CD4-positive, alpha-beta memory T cell (primary cell): ENCODE data around the gene ETV6. TPM values are rescaled to one million over a fixed set of nuclear protein-coding genes. Genes with fewer than 3 reads are reported as not detected.
A peak's percentile ranks its signal among the peaks of the same experiment; 100 is the strongest.

Experiments used
- CTCF ChIA-PET: fragments of 350-600 bp; sonication (Branson Sonifier 250); formaldehyde crosslinking; loops from one replicate; lab custom pipeline; 2021; ENCODE audit warnings: inconsistent platforms; ENCODE audit not compliant: partially characterized antibody; lab: Charles Lee
- POLR2A ChIA-PET: fragments of 350-600 bp; sonication (Branson Sonifier 250); formaldehyde crosslinking; loops from one replicate; lab custom pipeline; 2021; ENCODE audit not compliant: partially characterized antibody; lab: Charles Lee
- DNase-seq, 5 donors: peaks; one replicate each; pipeline versions ENCODE4 v3.0.0 to v3.0.0-alpha.2; 2020 to 2022; ENCODE audit warnings: mixed read lengths in 1 of 5
- H3K27ac ChIP-seq: one replicate; pipeline ENCODE4 v1.7.0; 2013; ENCODE audit warnings: low read depth, low read length
- H3K27me3 ChIP-seq: 2 replicates; pipeline ENCODE4 v1.7.0; 2013; ENCODE audit warnings: mild to moderate bottlenecking, low read length, moderate library complexity; ENCODE audit not compliant: insufficient read depth
- H3K36me3 ChIP-seq: 2 replicates; pipeline ENCODE4 v1.7.0; 2013; ENCODE audit warnings: mild to moderate bottlenecking, low read length, moderate library complexity; ENCODE audit not compliant: insufficient read depth
- H3K4me1 ChIP-seq: 2 replicates; pipeline ENCODE4 v1.7.0; 2013; ENCODE audit warnings: mild to moderate bottlenecking, low read length, moderate library complexity; ENCODE audit not compliant: insufficient read depth
- H3K4me3 ChIP-seq, 2 donors: one replicate each; pipeline ENCODE4 v1.7.0; 2013; ENCODE audit warnings: low read length in 2 of 2, mild to moderate bottlenecking in 1 of 2
- H3K9me3 ChIP-seq, 2 donors: one replicate each; pipeline ENCODE4 v1.7.0; 2013; ENCODE audit warnings: low read length in 2 of 2, control low read depth in 1 of 2; ENCODE audit not compliant: control insufficient read depth in 1 of 2
- H3K27ac Mint-ChIP-seq, 7 donors: one replicate each; pipeline ENCODE4 v1.8.0; 2020 to 2021; ENCODE audit warnings: mixed read lengths in 7 of 7, mild to moderate bottlenecking in 6 of 7, inconsistent platforms in 3 of 7, moderate library complexity in 3 of 7
- H3K27me3 Mint-ChIP-seq, 2 donors: one replicate each; pipeline ENCODE4 v1.8.0; 2020 to 2021; ENCODE audit warnings: mixed read lengths in 2 of 2
- H3K36me3 Mint-ChIP-seq, 2 donors: one replicate each; pipeline ENCODE4 v1.8.0; 2020 to 2021; ENCODE audit warnings: mixed read lengths in 2 of 2, inconsistent platforms in 1 of 2, mild to moderate bottlenecking in 1 of 2
- H3K4me1 Mint-ChIP-seq, 4 donors: one replicate each; pipeline ENCODE4 v1.8.0; 2020 to 2021; ENCODE audit warnings: mixed read lengths in 4 of 4, mild to moderate bottlenecking in 1 of 4
- H3K4me3 Mint-ChIP-seq, 8 donors: one replicate each; pipeline ENCODE4 v1.8.0; 2020 to 2021; ENCODE audit warnings: mixed read lengths in 8 of 8, mild to moderate bottlenecking in 7 of 8, moderate library complexity in 6 of 8, inconsistent platforms in 3 of 8
- H3K9me3 Mint-ChIP-seq, 8 donors: one replicate each; pipeline ENCODE4 v1.8.0; 2020 to 2021; ENCODE audit warnings: mixed read lengths in 8 of 8, mild to moderate bottlenecking in 5 of 8, inconsistent platforms in 3 of 8, moderate library complexity in 1 of 8
- intact Hi-C: fragments of 100-400 bp; cut with micrococcal nuclease; formaldehyde crosslinking; loops from one replicate; pipeline ENCODE4 v1.15.1; 2023
- polyA plus RNA-seq, 2 donors: library from polyadenylated mRNA; unstranded; fragments of 300-500 nt; fragmentation: Illumina TruSeq; gene quantifications; one replicate each; pipeline ENCODE4 v1.2.3, GENCODE V29; 2021
- total RNA-seq, 2 experiments: library from RNA; stranded (reverse); gene quantifications; one replicate each; pipeline ENCODE4 v1.2.3, GENCODE V29; 2021

The ETV6 gene
- total and polyA plus RNA-seq, 4 experiments from 2014 or later = 3.3 to 43.9 (median 25.7) TPM

DNA sequence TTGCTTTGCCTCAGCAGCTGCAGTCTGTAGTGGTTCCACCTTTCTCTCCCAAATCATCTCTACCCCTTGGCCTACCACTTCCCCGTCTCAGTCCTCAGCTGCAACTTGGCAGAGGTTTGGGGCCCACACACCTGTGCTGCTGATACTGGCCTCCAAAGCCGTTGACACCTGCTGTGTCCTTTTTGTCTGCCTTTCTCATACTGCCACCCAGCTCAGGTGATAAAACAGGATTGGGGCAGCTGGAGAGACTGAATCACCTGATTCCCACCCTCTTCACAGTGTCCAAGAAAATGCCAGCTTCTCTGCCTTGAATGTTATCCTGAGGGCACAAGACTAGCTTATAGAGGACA, 103.7 kb downstream of the ETV6 start:
- Histone ChIP-seq H3K27me3 (no peaks in the 10 kb centered on the region), H3K36me3 (peaks cover 6% of the 10 kb centered on the region), H3K4me3 (no peak overlapping the region), H3K27ac (no peak overlapping the region), H3K9me3 (no peaks in the 10 kb centered on the region), H3K4me1 (peaks cover 6% of the 10 kb centered on the region)
- intact Hi-C loops = no loop called here
- H3K4me1 Mint-ChIP-seq = peaks cover 6 to 21% (median 11%) of the 10 kb centered on the region in 4 donors
- H3K27me3 Mint-ChIP-seq = no peaks in the 10 kb centered on the region
- H3K36me3 Mint-ChIP-seq = peaks cover 48 to 52% of the 10 kb centered on the region in 2 donors
- H3K27ac Mint-ChIP-seq = peak overlapping the region in 2 of 7 donors; percentile 12 to 65
- H3K9me3 Mint-ChIP-seq = no peaks in the 10 kb centered on the region
- H3K4me3 Mint-ChIP-seq = no peak overlapping the region
- CTCF ChIA-PET = interaction anchor here (1.1 kb wide), 1 partner anchor 9 kb away, joined by 3 read pairs; no protein-coding TSS in a partner anchor
- POLR2A ChIA-PET = no interaction called here
- no peak for DNase-seq

DNA sequence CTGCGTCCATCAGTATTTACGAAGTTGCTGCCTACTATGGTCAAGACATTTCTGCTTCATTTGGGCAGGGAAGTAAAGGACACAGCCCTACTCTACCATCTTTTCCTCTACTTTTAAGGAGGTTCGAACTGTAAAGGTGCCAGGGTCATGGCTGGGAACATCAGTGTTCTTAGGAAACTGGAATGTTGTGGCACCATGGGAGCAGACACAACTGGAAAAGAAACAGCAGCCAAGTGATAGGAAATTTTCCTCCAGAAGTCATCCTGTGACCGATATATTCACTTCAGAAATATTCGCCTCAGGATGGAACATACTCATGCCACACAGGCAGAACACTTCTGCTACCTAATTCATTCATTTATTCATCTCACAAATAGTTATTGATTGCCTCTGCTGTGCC, 104.4 kb downstream of the ETV6 start:
- H3K27me3 ChIP-seq = no peaks in the 10 kb centered on the region
- H3K36me3 Mint-ChIP-seq = peaks cover 51 to 56% of the 10 kb centered on the region in 2 donors
- peaks cover 6% of the 10 kb centered on the region for H3K4me1 ChIP-seq
- no peak for DNase-seq
- intact Hi-C loops = no loop called here
- H3K9me3 ChIP-seq = no peaks in the 10 kb centered on the region
- H3K4me3 ChIP-seq = no peak overlapping the region
- no peak overlapping the region for H3K4me3 Mint-ChIP-seq
- POLR2A ChIA-PET = no interaction called here
- no peak overlapping the region for H3K27ac ChIP-seq
- H3K27me3 Mint-ChIP-seq = no peaks in the 10 kb centered on the region
- H3K36me3 ChIP-seq = peaks cover 6% of the 10 kb centered on the region
- H3K4me1 Mint-ChIP-seq = peaks cover 13 to 27% (median 14%) of the 10 kb centered on the region in 4 donors
- H3K9me3 Mint-ChIP-seq = no peaks in the 10 kb centered on the region
- H3K27ac Mint-ChIP-seq = peak overlapping the region in 1 of 7 donors; percentile 29
- CTCF ChIA-PET = interaction anchor here (1.1 to 1.5 kb wide), 2 partner anchors 8 to 279 kb away, joined by 3 read pairs; no protein-coding TSS in a partner anchor

DNA sequence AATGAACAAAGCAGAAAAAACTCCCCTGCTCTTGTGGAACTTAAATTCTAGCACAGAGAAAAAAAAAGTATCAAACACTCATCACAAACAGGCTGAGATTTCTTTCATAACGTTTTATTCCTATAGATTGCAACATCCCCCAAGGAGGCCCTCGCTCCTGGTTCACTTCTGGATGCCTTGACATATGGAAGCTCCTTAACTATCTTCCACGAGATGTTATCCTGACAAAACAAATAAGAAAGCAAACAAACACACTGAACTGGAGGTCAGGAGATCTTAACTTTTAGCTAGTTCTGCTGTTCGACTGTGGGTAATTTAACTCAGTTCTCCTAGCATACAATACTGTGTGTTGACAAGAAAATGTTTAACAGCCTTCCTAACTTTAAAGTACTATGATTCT, 104.8 kb downstream of the ETV6 start:
- no peak overlapping the region for H3K4me3 ChIP-seq
- Mint-ChIP-seq H3K36me3 (peaks cover 51 to 56% of the 10 kb centered on the region in 2 donors), H3K27ac (peak overlapping the region in 1 of 7 donors; percentile 13), H3K9me3 (no peaks in the 10 kb centered on the region), H3K4me3 (no peak overlapping the region), H3K4me1 (peaks cover 13 to 26% (median 14%) of the 10 kb centered on the region in 4 donors), H3K27me3 (no peaks in the 10 kb centered on the region)
- H3K9me3 ChIP-seq = no peaks in the 10 kb centered on the region
- ChIA-PET CTCF (interaction anchor here (1.1 to 1.5 kb wide), 2 partner anchors 8 to 279 kb away, joined by 3 read pairs; no protein-coding TSS in a partner anchor), POLR2A (no interaction called here)
- H3K27me3 ChIP-seq = no peaks in the 10 kb centered on the region
- no peak for DNase-seq
- intact Hi-C loops = no loop called here
- H3K4me1 ChIP-seq = peaks cover 6% of the 10 kb centered on the region
- H3K27ac ChIP-seq = no peak overlapping the region
- H3K36me3 ChIP-seq = peaks cover 6% of the 10 kb centered on the region

DNA sequence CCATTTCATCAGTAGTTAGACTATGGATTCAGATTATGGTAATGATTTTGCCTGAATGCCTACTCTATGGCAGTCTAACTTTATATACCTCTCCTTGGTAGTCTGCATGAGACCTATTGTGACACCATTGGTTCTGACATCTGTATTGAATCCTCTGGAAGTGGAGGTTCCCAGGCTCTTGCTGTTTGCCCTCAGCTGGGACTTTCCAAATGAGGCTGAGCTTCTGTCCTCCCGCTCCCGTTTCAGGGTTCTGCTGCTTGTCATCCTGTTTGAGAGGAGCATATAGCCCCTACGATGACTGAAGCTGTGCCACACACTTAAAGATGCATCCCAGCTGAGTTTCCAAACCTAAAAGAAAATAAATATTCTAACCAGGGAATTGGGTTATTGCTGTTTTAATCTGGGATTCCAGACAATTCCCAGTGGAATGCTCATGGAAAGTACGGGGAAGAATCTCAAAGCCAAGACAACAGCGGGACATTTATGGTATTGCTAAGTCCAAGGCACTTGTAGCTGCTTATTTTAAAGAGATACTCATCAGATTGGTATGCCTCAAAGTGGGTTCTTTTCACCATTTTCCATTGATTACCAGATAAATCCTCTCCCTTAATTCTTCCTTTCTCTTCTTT, 105.9 kb downstream of the ETV6 start:
- Mint-ChIP-seq H3K27ac (peak overlapping the region in 3 of 7 donors; percentile 31 to 55 (median 52)), H3K27me3 (no peaks in the 10 kb centered on the region), H3K36me3 (peaks cover 48 to 59% of the 10 kb centered on the region in 2 donors), H3K4me1 (peaks cover 15 to 26% (median 17%) of the 10 kb centered on the region in 4 donors), H3K4me3 (no peak overlapping the region), H3K9me3 (no peaks in the 10 kb centered on the region)
- peaks cover 6% of the 10 kb centered on the region for H3K4me1 ChIP-seq
- ChIA-PET CTCF (interaction anchor here (1.5 kb wide), 1 partner anchor 278 kb away, joined by 3 read pairs; no protein-coding TSS in a partner anchor), POLR2A (interaction anchor here (1.6 kb wide), 1 partner anchor 11 kb away, joined by 3 read pairs; no protein-coding TSS in a partner anchor)
- H3K9me3 ChIP-seq = no peaks in the 10 kb centered on the region
- no peak overlapping the region for H3K27ac ChIP-seq
- H3K36me3 ChIP-seq = peaks cover 6% of the 10 kb centered on the region
- H3K27me3 ChIP-seq = no peaks in the 10 kb centered on the region
- H3K4me3 ChIP-seq = no peak overlapping the region
- no peak for DNase-seq
- intact Hi-C loops = no loop called here

DNA sequence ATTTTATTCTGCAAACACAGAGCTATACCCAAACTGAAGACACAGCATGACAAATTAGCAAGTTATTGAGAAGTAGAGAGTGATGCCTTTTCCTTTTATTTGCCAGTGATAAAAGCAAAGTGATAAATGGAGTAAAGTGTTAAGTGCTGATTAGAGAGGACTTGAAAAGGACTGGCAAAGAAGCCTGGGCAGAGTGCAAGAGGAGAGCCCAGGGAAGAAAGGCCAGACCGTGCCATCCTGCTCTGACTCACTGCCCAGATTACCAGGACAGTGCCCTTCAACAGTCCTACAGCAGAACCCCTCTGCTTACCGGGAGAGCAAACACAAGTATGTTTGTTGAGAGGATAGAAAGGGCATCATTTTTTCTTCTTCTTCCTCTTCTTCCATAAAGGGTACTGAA, 106.5 kb downstream of the ETV6 start:
- H3K4me3 Mint-ChIP-seq = no peak overlapping the region
- peak overlapping the region in 1 of 7 donors; percentile 31 for H3K27ac Mint-ChIP-seq
- peaks cover 16 to 27% (median 18%) of the 10 kb centered on the region in 4 donors for H3K4me1 Mint-ChIP-seq
- no peaks in the 10 kb centered on the region for H3K9me3 Mint-ChIP-seq
- Histone ChIP-seq H3K36me3 (peaks cover 6% of the 10 kb centered on the region), H3K27ac (no peak overlapping the region), H3K9me3 (no peaks in the 10 kb centered on the region), H3K4me1 (peaks cover 6% of the 10 kb centered on the region), H3K4me3 (no peak overlapping the region), H3K27me3 (no peaks in the 10 kb centered on the region)
- intact Hi-C loops = no loop called here
- CTCF ChIA-PET = no interaction called here
- H3K27me3 Mint-ChIP-seq = no peaks in the 10 kb centered on the region
- peaks cover 48 to 59% of the 10 kb centered on the region in 2 donors for H3K36me3 Mint-ChIP-seq
- POLR2A ChIA-PET = interaction anchor here (1.6 kb wide), 1 partner anchor 11 kb away, joined by 3 read pairs; no protein-coding TSS in a partner anchor
- no peak for DNase-seq

DNA sequence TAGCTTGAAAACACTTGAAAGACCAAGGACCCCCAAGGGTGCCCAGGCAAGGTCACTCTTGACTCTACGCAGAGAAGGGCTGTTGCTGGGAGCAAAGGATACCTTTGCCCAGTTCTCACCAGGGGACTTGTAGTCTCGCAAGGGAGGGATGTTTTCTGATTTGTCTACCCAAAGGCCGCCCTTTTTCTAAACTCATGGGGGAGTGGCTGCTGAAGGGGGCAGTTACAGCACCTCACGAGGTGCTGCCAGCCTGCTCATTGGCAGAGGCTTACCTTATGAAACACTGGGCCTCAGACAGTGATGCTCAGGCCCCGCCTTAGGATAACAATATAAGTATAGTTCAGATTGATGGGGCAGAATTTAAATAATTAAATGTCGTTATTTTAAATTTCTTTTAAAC, 107.0 kb downstream of the ETV6 start:
- CTCF ChIA-PET = no interaction called here
- intact Hi-C loops = no loop called here
- Mint-ChIP-seq H3K36me3 (peaks cover 45 to 59% of the 10 kb centered on the region in 2 donors), H3K9me3 (no peaks in the 10 kb centered on the region), H3K4me3 (no peak overlapping the region), H3K4me1 (peaks cover 15 to 28% (median 23%) of the 10 kb centered on the region in 4 donors), H3K27ac (no peak overlapping the region), H3K27me3 (no peaks in the 10 kb centered on the region)
- H3K4me3 ChIP-seq = no peak overlapping the region
- peaks cover 6% of the 10 kb centered on the region for H3K36me3 ChIP-seq
- H3K4me1 ChIP-seq = peaks cover 10% of the 10 kb centered on the region
- no peak for DNase-seq
- H3K27me3 ChIP-seq = no peaks in the 10 kb centered on the region
- H3K27ac ChIP-seq = no peak overlapping the region
- H3K9me3 ChIP-seq = no peaks in the 10 kb centered on the region
- POLR2A ChIA-PET = no interaction called here

DNA sequence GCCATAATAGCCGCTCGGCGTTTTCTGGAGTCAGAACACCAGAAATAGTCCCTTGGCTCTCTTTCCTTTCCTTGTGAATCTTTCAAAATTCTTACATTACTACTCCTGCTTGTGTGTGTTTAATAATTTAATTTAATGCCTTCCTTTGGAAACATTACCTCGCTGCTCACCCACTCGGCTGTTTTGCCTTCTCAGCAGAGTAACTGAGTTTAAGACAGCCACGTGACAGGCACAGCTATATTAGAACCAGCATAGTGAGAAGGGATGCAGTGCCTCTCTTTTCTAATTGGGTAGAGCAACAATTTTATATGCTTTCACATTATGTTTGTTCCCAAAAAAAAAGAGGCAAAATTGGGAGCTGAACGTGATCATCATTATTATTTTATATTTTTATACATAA, 107.6 kb downstream of the ETV6 start:
- H3K36me3 ChIP-seq = peaks cover 6% of the 10 kb centered on the region
- Mint-ChIP-seq H3K9me3 (no peaks in the 10 kb centered on the region), H3K36me3 (peaks cover 40 to 56% of the 10 kb centered on the region in 2 donors), H3K4me3 (no peak overlapping the region), H3K27me3 (no peaks in the 10 kb centered on the region), H3K4me1 (peaks cover 16 to 32% (median 28%) of the 10 kb centered on the region in 4 donors), H3K27ac (peak overlapping the region in 1 of 7 donors; percentile 35)
- no peak for DNase-seq
- H3K4me1 ChIP-seq = peaks cover 15% of the 10 kb centered on the region
- no peaks in the 10 kb centered on the region for H3K9me3 ChIP-seq
- no peak overlapping the region for H3K4me3 ChIP-seq
- no peak overlapping the region for H3K27ac ChIP-seq
- CTCF ChIA-PET = interaction anchor here (2.9 kb wide), 1 partner anchor 276 kb away, joined by 14 read pairs; no protein-coding TSS in a partner anchor
- H3K27me3 ChIP-seq = no peaks in the 10 kb centered on the region
- intact Hi-C loops = no loop called here
- POLR2A ChIA-PET = interaction anchor here (0.7 kb wide), 1 partner anchor 9 kb away, joined by 4 read pairs; no protein-coding TSS in a partner anchor
